GM23248 (cell line): ENCODE measurements around the gene HDHD5.

Experiments used
- EZH2 ChIP-seq: fragments of 200-600 bp; sonication (generic); IDR thresholded peaks from 2 replicates; pipeline ENCODE4 v1.6.1; 2018; ENCODE audit warnings: antibody characterized with exemption, mild to moderate bottlenecking; ENCODE audit not compliant: insufficient read depth, poor library complexity, severe bottlenecking
- EZH2phosphoT487 ChIP-seq: fragments of 200-600 bp; sonication (generic); IDR thresholded peaks from 2 replicates; pipeline ENCODE4 v1.6.1; 2018; ENCODE audit warnings: antibody characterized with exemption, moderate library complexity, mild to moderate bottlenecking, low read depth; ENCODE audit not compliant: insufficient read depth

DNA sequence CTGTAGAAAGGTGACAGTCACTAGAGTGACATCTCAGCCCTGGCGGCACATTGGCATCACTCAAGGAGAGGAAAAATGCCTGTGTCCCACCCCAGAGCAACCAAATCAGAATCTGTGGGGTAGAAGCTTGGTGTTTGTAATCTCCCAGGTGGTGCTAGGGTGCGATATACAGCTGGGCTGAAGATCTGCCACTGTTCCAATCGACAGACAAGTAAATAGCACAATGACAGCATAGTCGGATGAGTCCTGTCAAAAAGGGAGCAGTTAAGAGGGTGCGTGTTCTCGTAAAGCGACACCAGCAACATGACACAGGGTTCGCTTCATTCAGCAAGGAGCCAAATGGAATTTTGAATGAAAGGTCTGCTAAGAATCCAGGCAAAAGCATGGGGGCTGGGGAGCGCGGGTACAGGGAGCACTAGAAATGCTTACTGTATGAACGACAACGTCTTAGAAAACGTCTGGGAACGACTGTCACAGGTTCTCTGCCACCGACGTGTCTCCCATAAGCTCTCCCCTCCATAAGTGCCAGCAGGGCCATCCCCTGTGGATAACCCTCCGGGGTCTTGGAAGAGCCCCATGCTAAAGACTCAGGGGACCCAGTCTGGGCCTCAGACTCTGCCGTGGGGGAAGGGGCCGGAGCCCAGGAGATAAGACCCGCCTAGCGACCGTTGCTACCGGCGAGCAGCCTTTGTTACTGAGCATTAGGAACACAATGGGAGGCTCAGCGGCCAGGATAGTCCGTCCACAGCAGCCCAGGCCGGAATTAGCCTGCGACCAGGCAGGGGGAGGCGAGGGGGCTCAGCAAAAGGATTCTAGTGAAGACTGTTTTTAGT lies 39.3 kb upstream of the HDHD5 start:
- TF ChIP-seq EZH2phosphoT487 (no peak), EZH2 (no peak)
